GM12878 (cell line): ENCODE measurements around the gene IL11. TPM values are rescaled to one million over a fixed set of nuclear protein-coding genes. Genes with fewer than 3 reads are reported as not detected.

ENCODE experiments used
- ATAC-seq: fragments of 200-7000 bp; cut with Tn5 transposase; 3 replicates; pipeline ENCODE4 v1.9.1; 2020; ENCODE audit warnings: mild to moderate bottlenecking, moderate library complexity
- BruUV-seq: library from RNA; stranded (reverse); fragments of 400-500 nt; replicated peaks from 2 replicates; lab custom pipeline; 2021; lab: Mats Ljungman, UMichigan
- CTCF ChIA-PET: fragments of 300-600 bp; sonication (Branson Sonifier 250); formaldehyde crosslinking; extraction: SDS; loops from one replicate; lab custom pipeline; 2021; ENCODE audit warnings: inconsistent platforms; lab: Yijun Ruan, JAX
- POLR2A ChIA-PET: fragments of 350-600 bp; formaldehyde crosslinking; extraction: SDS; loops from one replicate; lab custom pipeline; 2021; ENCODE audit warnings: inconsistent platforms; lab: Charles Lee
- RAD21 ChIA-PET: fragments of 300-600 bp; sonication (Branson Sonifier 250); formaldehyde crosslinking; loops from one replicate; lab custom pipeline; 2023; ENCODE audit warnings: antibody characterized with exemption; ENCODE audit not compliant: unreplicated experiment; lab: Charles Lee
- SMC1A ChIA-PET: fragments of 300-600 bp; sonication (Branson Sonifier 250); formaldehyde crosslinking; loops from one replicate; lab custom pipeline; 2023; ENCODE audit not compliant: unreplicated experiment, uncharacterized antibody; lab: Charles Lee
- DNase-seq: peaks from one replicate; pipeline ENCODE4 v3.0.0-alpha.2; 2011; ENCODE audit warnings: low read depth, low spot score
- FAIRE-seq: peaks from 3 replicates; lab custom pipeline; 2011; peaks lifted over from hg19 to GRCh38; lab: Jason Lieb, UNC
- H2AFZ ChIP-seq: 2 replicates; pipeline ENCODE4 v1.6.0; 2011; ENCODE audit warnings: low read depth, low read length, control low read depth; ENCODE audit not compliant: control insufficient read depth
- H3K27ac ChIP-seq: 2 replicates; pipeline ENCODE4 v1.5.1; 2011; ENCODE audit warnings: control low read depth; ENCODE audit not compliant: control insufficient read depth, insufficient read depth
- H3K27me3 ChIP-seq, 2 experiments: replicated peaks in 1 of 2; 2 replicates each; pipeline versions ENCODE4 v1.6.0 to v1.6.1; 2011; ENCODE audit warnings: low read length in 1 of 2; ENCODE audit not compliant: control insufficient read depth in 2 of 2, insufficient read depth in 2 of 2
- H3K36me3 ChIP-seq, 2 experiments: 2 replicates each; pipeline ENCODE4 v1.5.1; 2011; ENCODE audit warnings: low read length in 1 of 2; ENCODE audit not compliant: control insufficient read depth in 2 of 2, insufficient read depth in 2 of 2
- H3K4me1 ChIP-seq: 2 replicates; pipeline ENCODE4 v1.6.1; 2011; ENCODE audit warnings: mild to moderate bottlenecking, low read length, moderate library complexity, mixed read lengths; ENCODE audit not compliant: control insufficient read depth, insufficient read depth
- H3K4me2 ChIP-seq: 2 replicates; pipeline ENCODE4 v1.6.0; 2011; ENCODE audit warnings: control low read depth; ENCODE audit not compliant: control insufficient read depth, insufficient read depth
- H3K4me3 ChIP-seq: fragments of 200-600 bp; sonication (generic); 2 replicates; pipeline ENCODE4 v1.5.1; 2016
- H3K79me2 ChIP-seq: 2 replicates; pipeline ENCODE4 v1.6.0; 2011; ENCODE audit warnings: low read length; ENCODE audit not compliant: control insufficient read depth, insufficient read depth
- H3K9ac ChIP-seq: 2 replicates; pipeline ENCODE4 v1.8.0; 2011; ENCODE audit warnings: low read length, control low read depth, mixed read lengths; ENCODE audit not compliant: control insufficient read depth, insufficient read depth
- H3K9me3 ChIP-seq: replicated peaks from 3 replicates; pipeline ENCODE4 v1.5.1; 2011; ENCODE audit warnings: mild to moderate bottlenecking, low read length; ENCODE audit not compliant: control insufficient read depth, insufficient read depth
- H4K20me1 ChIP-seq: 2 replicates; pipeline ENCODE4 v1.6.0; 2011; ENCODE audit not compliant: control insufficient read depth, insufficient read depth
- CHD1 ChIP-seq: IDR thresholded peaks from 2 replicates; pipeline ENCODE4 v1.6.1; 2012; ENCODE audit warnings: low read depth, low read length, improper control_type of control experiment
- CTCF ChIP-seq, 3 experiments: IDR thresholded peaks in 2 of 3; conservative IDR thresholded peaks in 1 of 3; 2 replicates each; pipeline ENCODE4 v1.5.1; 2011; ENCODE audit warnings: low read depth in 3 of 3, low read length in 3 of 3, mild to moderate bottlenecking in 3 of 3, control low read depth in 2 of 3, moderate library complexity in 2 of 3, inconsistent platforms in 1 of 3, mixed read lengths in 1 of 3; ENCODE audit not compliant: control insufficient read depth in 2 of 3, insufficient read depth in 1 of 3; ENCODE audit errors: extremely low read depth in 1 of 3
- EZH2 ChIP-seq: IDR thresholded peaks from 2 replicates; pipeline ENCODE4 v1.6.1; 2012; ENCODE audit warnings: low read depth, mild to moderate bottlenecking, control low read depth, inconsistent platforms, low read length, borderline replicate concordance; ENCODE audit not compliant: control insufficient read depth
- HDGF ChIP-seq: fragments of 450-650 bp; IDR thresholded peaks from 2 replicates; pipeline ENCODE4 v1.6.1; 2016; ENCODE audit warnings: antibody characterized with exemption
- IKZF2 ChIP-seq, 2 experiments: fragments of 450-650 bp; IDR thresholded peaks; 2 replicates each; pipeline ENCODE4 v1.6.1; 2017; ENCODE audit warnings: mild to moderate bottlenecking in 2 of 2, moderate library complexity in 2 of 2
- MEF2B ChIP-seq: fragments of 450-650 bp; IDR thresholded peaks from 2 replicates; pipeline ENCODE4 v1.6.1; 2018; ENCODE audit warnings: mild to moderate bottlenecking, moderate library complexity; ENCODE audit not compliant: partially characterized antibody, poor library complexity, severe bottlenecking
- PAX8 ChIP-seq: fragments of 450-650 bp; IDR thresholded peaks from 2 replicates; pipeline ENCODE4 v1.6.1; 2017; ENCODE audit warnings: mild to moderate bottlenecking, moderate library complexity
- SP1 ChIP-seq: IDR thresholded peaks from one replicate; pipeline ENCODE4 v1.6.1; 2011; ENCODE audit warnings: low read depth, low read length
- WGBS: methylation state at CpG from one replicate; pipeline ENCODE4 v1.1.6; 2016; ENCODE audit warnings: low lambda C conversion rate; ENCODE audit not compliant: insufficient replicate concordance, insufficient coverage; ENCODE audit errors: missing lambda C conversion rate; 5-methylcytosine and 5-hydroxymethylcytosine counted together
- in situ Hi-C: fragments of 300-500 bp; cut with MboI; formaldehyde crosslinking; loops from 9 replicates; pipeline ENCODE4 v1.14.3; 2018; ENCODE audit warnings: mixed read lengths
- intact Hi-C: fragments of 100-400 bp; cut with micrococcal nuclease; formaldehyde crosslinking; loops from one replicate; pipeline ENCODE4 v1.14.2; 2022; ENCODE audit not compliant: unreplicated experiment
- polyA plus RNA-seq, 11 experiments: library from polyadenylated mRNA; depleted of rRNA in 4 of 11; unstranded in 6 of 11; stranded (reverse) in 5 of 11; fragments of >200 nt; fragmentation: Nextera tagmentation in 4 of 11; fragmentation: Illumina TruSeq in 1 of 11; extraction: Ambion mirVana in 4 of 11; extraction: Trizol in 1 of 11; gene quantifications; 1 replicate in 1 of 11; 2 replicates in 10 of 11; pipeline versions ENCODE4 v1.2.1 to v1.2.3, GENCODE V29; 2011 to 2016; ENCODE audit warnings: inconsistent platforms in 2 of 11, missing spikeins in 2 of 11, low read depth in 1 of 11
- total RNA-seq, 4 experiments: library from RNA; depleted of rRNA in 3 of 4; stranded (reverse); fragments of >200 nt in 3 of 4; fragmentation: Illumina TruSeq in 1 of 4; extraction: Trizol in 1 of 4; gene quantifications; 2 replicates each; pipeline versions ENCODE4 v1.2.1 to v1.2.3, GENCODE V29; 2013 to 2021

The IL11 gene
- total and polyA plus RNA-seq, 10 of the 15 experiments (the other 5 are each of a cell fraction or from before 2014, with no cell fraction given), result 0.15 TPM; not detected in 9

DNA sequence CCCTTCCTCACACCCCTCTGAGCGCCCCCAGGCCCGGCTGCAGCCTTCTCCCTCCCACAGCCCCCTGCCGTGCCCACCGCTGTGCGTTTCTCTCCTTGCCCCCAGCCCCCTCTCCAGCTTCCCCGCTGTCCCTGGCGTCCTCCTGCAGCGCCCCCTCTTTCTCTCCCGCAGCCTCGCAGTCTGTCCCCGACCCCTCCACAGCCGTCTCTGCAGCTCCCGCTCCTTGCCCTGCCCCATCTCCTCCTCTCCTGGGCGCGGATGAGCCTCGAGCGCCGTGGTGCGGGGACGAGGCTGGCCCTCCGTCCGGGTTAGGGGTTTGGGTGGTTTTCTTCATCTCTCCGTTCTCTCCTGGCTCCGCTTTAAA lies 29.5 kb downstream of the IL11 start:
- Histone ChIP-seq H3K27ac (peak overlapping the region; percentile 51; the same call in 1 of the 2 replicates), H3K36me3 (no peaks in the 10 kb centered on the region), H3K4me3 (peak overlapping the region; percentile 85), H3K9me3 (no peaks in the 10 kb centered on the region), H3K9ac (peak overlapping the region; percentile 93), H2AFZ (peak overlapping the region; percentile 10; the same call in 1 of the 2 replicates)
- POLR2A ChIA-PET, result interaction anchor here (0.7 to 1.8 kb wide), 4 partner anchors 42 to 136 kb away, joined by 3 to 5 read pairs (median 4); partner anchors contain the start of genes TMEM238 and ZNF628
- intact Hi-C loops, result no loop called here
- CTCF ChIA-PET, result interaction anchor here (0.6 to 1.0 kb wide), 4 partner anchors 24 to 113 kb away, joined by 3 read pairs; partner anchors contain the start of gene TMEM238
- TF ChIP-seq CHD1 (0 out of 2 replicates have a peak, but pooled peaks have one; percentile 43), HDGF (0 out of 2 replicates have a peak, but pooled peaks have one; percentile 21), IKZF2 (IDR thresholded peaks at IDR 0.05) (peak; percentile 10 to 32; a peak in 1 of 4 replicates), EZH2 (no peak), CTCF (IDR thresholded peaks at IDR 0.05 in 2 of 3, conservative IDR thresholded peaks at IDR 0.05 in 1 of 3; ENCODE audit: control insufficient read depth in 2 of 3, extremely low read depth in 1 of 3, insufficient read depth in 1 of 3, low read depth in 3 of 3, low read length in 3 of 3) (peak; percentile 21 to 27 (median 23); a peak in 4 of 6 replicates), MEF2B (no peak), SP1 (no peak), PAX8 (no peak)
- TF ChIP-seq, all 136 proteins: peak for 4
- FAIRE-seq (no peak), ATAC-seq (no peak), DNase-seq (no peak)
- peak overlapping the region; percentile 99 for H3K4me2 ChIP-seq
- H3K4me1 ChIP-seq, result peaks cover 10% of the 10 kb centered on the region
- in situ Hi-C loops, result no loop called here
- peaks cover 7% of the 10 kb centered on the region for H3K79me2 ChIP-seq
- SMC1A ChIA-PET, result no interaction called here
- RAD21 ChIA-PET, result no interaction called here
- no peaks in the 10 kb centered on the region for H4K20me1 ChIP-seq
- 2% methylated on average over 17 of the region's 24 CpGs for WGBS
- H3K27me3 ChIP-seq, result no peaks in the 10 kb centered on the region; a peak in 1 of 4 replicates
- BruUV-seq, result no TSS peak
